Measurements from ENCODE around the gene TRIM46.
"Not testable (repeated sequence)": the region's sequence is repeated elsewhere in the genome, so short reads cannot be mapped to it uniquely, and the experiment has no call there.

TRIM46 gene

GRCh38 chr1:155227261-155228095 is 53.8 kb downstream of the TRIM46 start:
- peak; percentile 98 to 100 for DNase-seq (ENCODE audit: low read depth in 2 of 2)

- no peak for DNase-seq (ENCODE audit: low read depth in 2 of 2)
These were observed 54.4 kb downstream of the TRIM46 start for GRCh38 chr1:155228096-155228427.

GRCh38 chr1:155231302-155231701 is 57.7 kb downstream of the TRIM46 start:
- DNase-seq (ENCODE audit: low read depth in 2 of 2) = not testable (repeated sequence)

- DNase-seq (ENCODE audit: low read depth in 2 of 2) = not testable (repeated sequence)
These were observed 58.6 kb downstream of the TRIM46 start for GRCh38 chr1:155232001-155232978.

- not testable (repeated sequence) for DNase-seq (ENCODE audit: low read depth in 2 of 2)
These were observed 59.9 kb downstream of the TRIM46 start for GRCh38 chr1:155233502-155233901.

Measured in stimulated activated CD8-positive, alpha-beta memory T cell treated with anti-CD3 and anti-CD28 coated beads, Interleukin-7, amount 100 ng/mL, for 4 hours (primary cell).